DMS 273 (cell line): ENCODE results near the gene TMEM74B.

Experiments used
- DNase-seq: peaks from one replicate; lab custom pipeline; 2025; ENCODE audit not compliant: unreplicated experiment; lab: John Stamatoyannopoulos, UW

TMEM74B gene

GRCh38 chr20:1144401-1145172 lies 40.2 kb downstream of the TMEM74B start:
- DNase-seq, result no peak

- DNase-seq, result no peak
These were observed 47.5 kb downstream of the TMEM74B start for GRCh38 chr20:1137236-1137635.

GRCh38 chr20:1134836-1135235 lies 49.9 kb downstream of the TMEM74B start:
- no peak for DNase-seq

GRCh38 chr20:1134355-1134754 lies 50.4 kb downstream of the TMEM74B start:
- DNase-seq, result no peak

- no peak for DNase-seq
These were observed 53.4 kb downstream of the TMEM74B start for GRCh38 chr20:1131354-1131753.

GRCh38 chr20:1130847-1131246 lies 53.9 kb downstream of the TMEM74B start:
- no peak for DNase-seq
